Left renal pelvis (tissue), 4 donors: ENCODE measurements around the gene COBL. TPM values are rescaled to one million over a fixed set of nuclear protein-coding genes. Genes with fewer than 3 reads are reported as not detected.

ENCODE experiments used
- DNase-seq, 4 donors: peaks; one replicate each; pipeline ENCODE4 v3.0.0-alpha.2; 2013; ENCODE audit warnings: low read depth in 4 of 4, low spot score in 3 of 4
- polyA plus RNA-seq, 4 donors: library from polyadenylated mRNA; unstranded; fragments of 120-200 nt; gene quantifications; one replicate each; pipeline ENCODE4 v1.2.1, GENCODE V29; 2013; ENCODE audit not compliant: insufficient read length in 4 of 4

COBL gene
- polyA plus RNA-seq, 4 donors, result 0.50 to 21.5 (median 16.0) TPM

- DNase-seq, result peak; percentile 45 to 62 (median 54)
Observed at GRCh38 chr7:51160990-51161615, 155.5 kb downstream of the COBL start.

DNA sequence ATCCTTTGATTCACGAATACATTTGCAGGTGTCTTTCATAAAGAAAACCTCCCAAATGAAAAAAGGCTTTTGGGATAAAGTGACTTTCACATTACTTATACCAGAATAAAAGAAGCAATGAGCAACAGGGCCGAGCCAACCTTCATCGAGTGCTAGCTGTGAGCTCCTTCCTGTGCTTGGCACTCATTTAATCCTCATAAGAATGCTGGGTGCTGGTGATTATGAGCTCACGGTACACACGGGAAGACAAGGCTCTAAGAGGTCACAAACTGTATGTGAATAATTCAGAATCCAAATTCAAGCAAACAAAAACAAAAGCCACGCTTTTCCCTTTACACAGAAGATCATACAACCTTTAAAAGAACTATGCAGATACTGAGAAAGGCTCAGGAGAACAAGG, 156.2 kb downstream of the COBL start:
- DNase-seq, result no peak

DNA sequence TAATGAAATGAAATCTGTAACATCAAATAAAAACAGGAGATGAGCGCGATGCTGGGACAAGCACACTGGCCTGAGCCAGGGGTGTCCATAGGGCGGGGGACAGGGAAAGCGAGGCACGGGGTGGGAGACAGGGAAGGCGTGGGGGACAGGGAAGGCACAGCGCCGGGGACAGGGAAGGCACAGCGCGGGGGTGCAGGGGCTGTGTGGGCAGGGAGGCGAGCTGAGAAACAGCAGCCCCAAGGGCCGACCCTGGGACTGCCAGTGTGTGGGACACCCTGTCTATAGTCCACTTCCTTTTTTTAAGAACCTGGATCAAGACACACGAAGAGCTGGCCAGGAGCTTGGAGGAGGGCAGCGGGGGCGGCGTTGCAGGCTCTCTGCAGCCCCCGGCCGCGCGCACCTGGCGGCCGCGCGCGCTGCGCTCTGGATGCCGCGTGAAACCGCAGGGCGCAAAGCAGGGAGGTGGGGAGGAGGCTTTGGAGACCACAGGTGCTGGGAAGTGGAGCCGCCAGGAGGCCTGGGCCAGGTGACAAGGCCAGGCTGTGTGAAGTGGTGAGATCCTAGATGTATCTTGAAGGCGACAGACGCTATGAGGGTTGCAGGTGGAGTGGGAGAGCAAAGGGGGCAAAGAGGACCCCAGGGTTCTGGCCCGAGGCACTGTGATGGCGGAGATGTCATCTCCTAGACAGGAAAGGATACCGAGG, 157.7 kb downstream of the COBL start:
- no peak for DNase-seq

DNA sequence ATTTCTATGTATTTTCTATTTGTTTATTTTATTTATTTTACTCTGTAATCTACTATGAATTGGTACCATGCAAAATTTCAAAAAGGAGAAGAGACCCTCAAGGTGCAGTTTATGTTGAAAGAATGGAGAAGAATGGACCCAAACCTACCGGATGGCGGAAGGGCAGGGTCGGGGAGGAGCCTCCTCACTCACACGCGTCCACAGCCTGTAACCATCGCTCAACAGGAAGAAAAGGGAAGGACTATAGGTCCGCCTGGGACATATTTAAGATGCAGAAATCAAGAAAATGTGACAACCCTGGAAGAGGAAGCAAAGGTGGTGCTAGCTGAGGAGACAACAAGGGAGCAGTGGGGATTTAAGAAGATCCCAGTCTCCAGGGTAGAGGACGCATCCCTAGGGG, 158.4 kb downstream of the COBL start:
- no peak for DNase-seq

GRCh38 chr7:51154201-51154600, 162.4 kb downstream of the COBL start:
- no peak for DNase-seq

DNA sequence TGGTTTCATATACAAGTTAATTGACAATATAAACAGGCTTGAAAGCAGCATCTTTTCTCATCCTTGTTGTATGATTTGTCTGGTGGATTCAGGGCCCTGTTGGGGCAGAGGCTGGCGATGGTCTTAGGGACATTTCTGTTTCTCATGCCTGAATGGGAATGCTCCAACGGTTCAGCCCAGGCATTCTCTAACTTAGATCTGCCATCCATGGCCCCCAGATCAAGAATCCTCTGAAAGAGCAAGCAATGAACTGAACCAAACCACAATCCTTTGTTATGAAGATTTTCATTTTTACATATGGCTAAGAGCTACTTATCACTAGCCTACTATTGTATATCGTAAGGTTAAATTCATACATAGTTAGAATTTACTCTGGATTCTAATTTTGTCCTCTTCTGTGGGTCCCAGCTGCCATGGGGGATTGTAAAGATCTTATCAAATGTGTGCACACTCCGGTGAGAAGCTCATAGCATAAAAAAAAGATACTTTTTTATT, 163.9 kb downstream of the COBL start:
- DNase-seq, result no peak

GRCh38 chr7:51151455-51151854, 165.2 kb downstream of the COBL start:
- no peak for DNase-seq

- DNase-seq, result no peak
Observed at GRCh38 chr7:51150193-51150592, 166.4 kb downstream of the COBL start.

- DNase-seq, result no peak
Observed at GRCh38 chr7:51148216-51148615, 168.4 kb downstream of the COBL start.

DNA sequence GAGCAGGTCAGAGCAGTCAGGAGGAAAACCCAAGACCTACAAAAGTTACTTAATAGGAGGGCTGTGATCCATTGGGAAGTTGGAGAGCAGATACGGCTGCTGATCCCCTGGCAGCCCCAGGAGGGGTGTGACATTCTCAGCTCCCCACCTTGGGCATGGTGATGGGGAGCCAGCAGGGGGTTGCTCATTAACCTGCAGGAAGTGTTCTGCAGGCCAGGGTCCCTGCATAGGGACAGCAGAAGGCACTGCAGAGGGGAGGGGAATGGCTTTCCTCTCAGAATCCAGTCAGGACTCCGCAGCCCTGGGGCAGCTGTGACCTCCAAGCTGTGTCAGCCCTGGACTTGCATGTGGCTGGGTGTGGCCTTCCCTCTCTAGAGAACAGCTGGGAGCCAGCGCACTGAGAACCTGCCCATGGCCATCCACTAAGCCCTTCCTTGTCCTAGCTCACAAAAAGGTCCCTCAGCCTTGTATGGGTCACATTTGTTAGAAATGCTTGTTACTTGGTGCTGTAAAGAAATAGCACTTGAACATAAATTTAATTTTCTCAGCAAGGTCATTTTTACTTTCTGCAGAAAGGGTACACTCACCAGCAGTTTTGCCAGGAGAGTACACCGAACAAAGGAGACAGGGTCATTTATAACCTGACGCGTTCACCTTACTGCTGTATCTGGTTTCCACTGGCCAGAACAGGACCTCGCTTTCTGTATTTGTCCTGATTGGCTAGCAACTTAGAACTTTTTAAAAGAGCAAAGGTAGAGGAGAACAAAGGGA, 169.6 kb downstream of the COBL start:
- DNase-seq, result no peak

GRCh38 chr7:51144178-51144577, 172.4 kb downstream of the COBL start:
- DNase-seq, result no peak

GRCh38 chr7:51142741-51143385, 173.7 kb downstream of the COBL start:
- no peak for DNase-seq

DNA sequence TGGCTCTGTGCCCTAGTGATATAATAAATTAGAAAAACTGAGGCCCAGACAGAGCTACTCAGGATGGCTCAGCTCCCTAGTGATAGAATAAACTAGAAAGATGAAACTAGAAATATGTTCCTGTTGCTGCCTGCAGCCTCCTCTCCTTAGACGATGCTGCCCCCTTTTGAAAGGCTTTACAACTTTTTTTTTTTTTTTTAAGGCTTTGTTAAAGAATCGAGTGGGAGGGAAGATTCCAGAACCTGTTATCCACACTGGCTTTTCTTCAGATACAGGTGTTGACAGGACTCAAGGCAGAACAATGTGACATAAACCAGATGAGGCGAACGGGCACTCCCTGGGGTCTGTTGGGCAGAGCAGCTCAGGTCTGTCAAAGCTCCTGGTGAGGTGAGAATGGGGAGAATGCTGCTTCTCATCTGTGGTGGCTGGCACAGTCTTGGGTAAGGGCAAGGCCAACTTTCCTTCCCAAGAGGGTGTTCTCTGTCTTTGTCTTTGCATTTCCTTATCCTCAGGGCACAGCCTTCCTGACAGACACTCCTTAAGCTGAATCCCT, 175.1 kb downstream of the COBL start:
- DNase-seq, result no peak

DNA sequence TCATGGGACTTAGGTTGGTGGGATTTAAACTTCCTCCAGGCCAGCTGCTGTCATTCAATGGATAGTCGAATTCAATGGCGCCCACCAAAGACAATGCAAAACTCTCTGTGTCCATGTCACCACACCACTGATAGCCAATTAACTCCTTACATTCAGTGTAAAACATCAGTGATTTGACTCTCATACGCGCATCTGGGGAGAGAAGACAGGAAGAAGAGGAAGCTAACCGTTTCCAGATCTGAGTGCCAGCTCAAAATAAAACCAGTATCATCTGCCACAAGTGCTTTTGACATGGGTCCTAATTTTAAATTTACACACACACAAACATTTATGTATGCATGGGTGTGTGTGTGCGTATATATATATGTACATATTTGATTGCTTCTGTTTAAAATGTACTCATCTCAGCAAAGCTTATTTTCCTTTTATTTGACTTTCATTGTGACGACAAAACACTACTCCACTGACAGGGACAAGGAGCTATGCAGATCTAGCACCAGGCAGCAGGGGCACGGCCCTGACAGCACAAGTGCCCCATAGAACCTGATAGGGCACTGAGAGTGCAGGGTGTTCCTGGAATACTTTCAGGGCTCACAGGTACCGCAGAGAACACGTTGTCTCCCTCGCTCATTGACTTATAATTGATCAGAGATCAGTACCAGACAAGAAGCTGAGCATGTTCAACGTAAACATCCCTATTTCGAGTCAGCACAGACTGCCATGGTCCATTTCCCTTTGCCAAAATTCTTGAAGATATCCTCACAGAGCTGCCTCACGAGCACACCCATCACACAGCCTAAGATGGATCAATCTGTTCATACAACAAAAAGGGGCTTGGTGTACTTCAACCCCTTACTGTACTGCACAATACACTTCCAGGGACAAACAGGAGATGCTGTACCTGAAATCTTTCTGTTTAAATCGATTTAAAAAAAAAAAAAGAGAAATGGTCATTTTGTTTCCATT, 176.1 kb downstream of the COBL start:
- DNase-seq, result no peak

- DNase-seq, result no peak
Observed at GRCh38 chr7:51139796-51140195, 176.8 kb downstream of the COBL start.

GRCh38 chr7:51138123-51139085, 178.2 kb downstream of the COBL start:
- no peak for DNase-seq

- no peak for DNase-seq
Observed at GRCh38 chr7:51135576-51135975, 181.0 kb downstream of the COBL start.

DNA sequence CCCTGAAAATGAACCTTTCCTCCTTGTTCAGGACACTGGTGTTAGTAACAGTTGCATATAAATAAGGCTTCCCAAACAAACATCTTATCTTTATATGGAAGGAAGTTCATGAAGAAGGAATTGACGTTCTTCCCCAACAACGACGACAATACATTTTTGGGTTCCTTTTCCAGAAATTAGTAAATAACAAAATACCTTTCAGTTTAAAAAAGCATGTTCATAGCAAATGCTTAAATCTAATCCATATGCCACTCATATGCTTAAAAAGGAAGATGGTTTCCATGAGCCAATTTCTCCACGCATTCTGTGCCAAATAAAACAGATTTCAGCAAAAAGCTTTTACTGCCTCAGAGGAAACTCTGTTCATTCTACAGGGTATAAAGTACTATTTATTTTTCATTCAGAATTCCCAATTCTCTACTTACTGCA, 182.6 kb downstream of the COBL start:
- no peak for DNase-seq
